ENCODE data around the gene MCF2L. TPM values are rescaled to one million over a fixed set of nuclear protein-coding genes. Genes with fewer than 3 reads are reported as not detected.

MCF2L gene
- total RNA-seq, 1 donor from 2014 or later: 40.4 TPM

DNA sequence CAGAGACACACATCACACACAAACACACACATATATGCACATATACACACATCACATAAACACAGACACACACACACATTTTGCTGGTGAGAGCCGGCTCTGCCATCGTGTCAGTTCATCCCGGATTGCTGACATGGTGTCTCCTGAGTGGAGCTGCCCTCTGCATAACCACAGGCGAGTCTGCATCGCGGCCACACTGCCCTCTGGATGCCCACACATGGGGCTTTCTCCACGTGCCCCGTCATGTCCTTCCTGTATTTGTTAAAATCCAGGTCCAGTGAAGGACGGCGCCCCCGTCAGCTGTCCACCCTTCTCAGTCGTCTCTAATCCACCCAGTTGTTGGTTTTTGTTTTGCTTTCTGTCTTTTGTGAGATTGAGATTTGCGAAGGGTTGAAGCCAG lies 84.0 kb downstream of the MCF2L start:
- Histone ChIP-seq H3K79me2 (ENCODE audit: low read depth) (no peaks in the 10 kb centered on the region), H3K9ac (no peak overlapping the region), H3K27me3 (no peaks in the 10 kb centered on the region), H3K4me1 (peaks cover 5% of the 10 kb centered on the region), H4K20me1 (ENCODE audit: low read depth) (peaks cover 2% of the 10 kb centered on the region), H3K4me3 (no peak overlapping the region), H3F3A (ENCODE audit: low read depth) (no peaks in the 10 kb centered on the region), H2AFZ (replicated peaks) (no peak overlapping the region), H3K4me2 (no peak overlapping the region), H3K27ac (no peak overlapping the region), H3K36me3 (no peaks in the 10 kb centered on the region), H3K9me3 (ENCODE audit: low read depth) (no peaks in the 10 kb centered on the region)
- TF ChIP-seq, protein P1, sequence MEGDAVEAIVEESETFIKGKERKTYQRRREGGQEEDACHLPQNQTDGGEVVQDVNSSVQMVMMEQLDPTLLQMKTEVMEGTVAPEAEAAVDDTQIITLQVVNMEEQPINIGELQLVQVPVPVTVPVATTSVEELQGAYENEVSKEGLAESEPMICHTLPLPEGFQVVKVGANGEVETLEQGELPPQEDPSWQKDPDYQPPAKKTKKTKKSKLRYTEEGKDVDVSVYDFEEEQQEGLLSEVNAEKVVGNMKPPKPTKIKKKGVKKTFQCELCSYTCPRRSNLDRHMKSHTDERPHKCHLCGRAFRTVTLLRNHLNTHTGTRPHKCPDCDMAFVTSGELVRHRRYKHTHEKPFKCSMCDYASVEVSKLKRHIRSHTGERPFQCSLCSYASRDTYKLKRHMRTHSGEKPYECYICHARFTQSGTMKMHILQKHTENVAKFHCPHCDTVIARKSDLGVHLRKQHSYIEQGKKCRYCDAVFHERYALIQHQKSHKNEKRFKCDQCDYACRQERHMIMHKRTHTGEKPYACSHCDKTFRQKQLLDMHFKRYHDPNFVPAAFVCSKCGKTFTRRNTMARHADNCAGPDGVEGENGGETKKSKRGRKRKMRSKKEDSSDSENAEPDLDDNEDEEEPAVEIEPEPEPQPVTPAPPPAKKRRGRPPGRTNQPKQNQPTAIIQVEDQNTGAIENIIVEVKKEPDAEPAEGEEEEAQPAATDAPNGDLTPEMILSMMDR (IDR thresholded peaks at IDR 0.05): no peak
- no peak for TF ChIP-seq EZH2phosphoT487 (IDR thresholded peaks at IDR 0.05)
- no peak for TF ChIP-seq EZH2 (IDR thresholded peaks at IDR 0.05)
- no peak for DNase-seq (ENCODE audit: low spot score)
- H3K4me3 Mint-ChIP-seq: no peak overlapping the region
- peaks cover 20% of the 10 kb centered on the region for H3K4me1 Mint-ChIP-seq
- H3K9me3 Mint-ChIP-seq: peaks cover 3% of the 10 kb centered on the region
- no peak overlapping the region for H3K27ac Mint-ChIP-seq
- H3K36me3 Mint-ChIP-seq: peaks cover 6% of the 10 kb centered on the region
- peaks cover 5% of the 10 kb centered on the region for H3K27me3 Mint-ChIP-seq (ENCODE audit: insufficient read depth, low read depth)

- TF ChIP-seq, protein P1 (IDR thresholded peaks at IDR 0.05): no peak
- TF ChIP-seq EZH2 (IDR thresholded peaks at IDR 0.05): no peak
- no peak for TF ChIP-seq EZH2phosphoT487 (IDR thresholded peaks at IDR 0.05)
- peaks cover 20% of the 10 kb centered on the region for H3K4me1 Mint-ChIP-seq
- H3K27ac Mint-ChIP-seq: no peak overlapping the region
- H3K27me3 Mint-ChIP-seq (ENCODE audit: insufficient read depth, low read depth): peaks cover 5% of the 10 kb centered on the region
- Histone ChIP-seq H3K27ac (no peak overlapping the region), H3K4me1 (peaks cover 5% of the 10 kb centered on the region), H2AFZ (replicated peaks) (no peak overlapping the region), H3F3A (ENCODE audit: low read depth) (no peaks in the 10 kb centered on the region), H4K20me1 (ENCODE audit: low read depth) (peaks cover 2% of the 10 kb centered on the region), H3K27me3 (no peaks in the 10 kb centered on the region), H3K79me2 (ENCODE audit: low read depth) (no peaks in the 10 kb centered on the region), H3K36me3 (no peaks in the 10 kb centered on the region), H3K4me2 (no peak overlapping the region), H3K4me3 (no peak overlapping the region), H3K9ac (no peak overlapping the region), H3K9me3 (ENCODE audit: low read depth) (no peaks in the 10 kb centered on the region)
- H3K36me3 Mint-ChIP-seq: peaks cover 6% of the 10 kb centered on the region
- H3K4me3 Mint-ChIP-seq: no peak overlapping the region
- DNase-seq (ENCODE audit: low spot score): no peak
- peaks cover 3% of the 10 kb centered on the region for H3K9me3 Mint-ChIP-seq
These were observed 84.4 kb downstream of the MCF2L start for GRCh38 chr13:113053376-113053775.

- Mint-ChIP-seq H3K27ac (no peak overlapping the region), H3K27me3 (ENCODE audit: insufficient read depth, low read depth) (peaks cover 5% of the 10 kb centered on the region)
- DNase-seq (ENCODE audit: low spot score): no peak
These were observed 85.0 kb downstream of the MCF2L start for GRCh38 chr13:113053801-113054604.

More at GRCh38 chr13:113053801-113054604, 85.0 kb downstream of the MCF2L start:
- Histone ChIP-seq H3K4me3 (no peak overlapping the region), H3K9me3 (ENCODE audit: low read depth) (no peaks in the 10 kb centered on the region), H3F3A (ENCODE audit: low read depth) (no peaks in the 10 kb centered on the region), H3K79me2 (ENCODE audit: low read depth) (no peaks in the 10 kb centered on the region), H3K27me3 (no peaks in the 10 kb centered on the region), H2AFZ (replicated peaks) (no peak overlapping the region), H3K9ac (no peak overlapping the region), H3K27ac (no peak overlapping the region), H4K20me1 (ENCODE audit: low read depth) (peaks cover 2% of the 10 kb centered on the region), H3K36me3 (no peaks in the 10 kb centered on the region), H3K4me2 (no peak overlapping the region), H3K4me1 (peaks cover 5% of the 10 kb centered on the region)
- peaks cover 6% of the 10 kb centered on the region for H3K36me3 Mint-ChIP-seq
- H3K4me3 Mint-ChIP-seq: no peak overlapping the region
- TF ChIP-seq, protein P1 (IDR thresholded peaks at IDR 0.05): no peak
- TF ChIP-seq EZH2 (IDR thresholded peaks at IDR 0.05) (no peak), EZH2phosphoT487 (IDR thresholded peaks at IDR 0.05) (no peak)
- peaks cover 20% of the 10 kb centered on the region for H3K4me1 Mint-ChIP-seq
- peaks cover 3% of the 10 kb centered on the region for H3K9me3 Mint-ChIP-seq
